ENCODE measurements around the gene CYTH4.

- TF ChIP-seq CTCF (conservative IDR thresholded peaks at IDR 0.05; ENCODE audit: low read length) (no peak), EZH2phosphoT487 (IDR thresholded peaks at IDR 0.05; ENCODE audit: borderline replicate concordance, low read depth, low read length) (no peak)
These were observed 59.8 kb downstream of the CYTH4 start for GRCh38 chr22:37342065-37342464.

All from OCI-LY7 (cell line).